ENCODE data around the gene ZNF462. TPM values are rescaled to one million over a fixed set of nuclear protein-coding genes. Genes with fewer than 3 reads are reported as not detected.

The ZNF462 gene
- total and polyA plus RNA-seq, 2 experiments from 2014 or later = 40.0 to 101 TPM

DNA sequence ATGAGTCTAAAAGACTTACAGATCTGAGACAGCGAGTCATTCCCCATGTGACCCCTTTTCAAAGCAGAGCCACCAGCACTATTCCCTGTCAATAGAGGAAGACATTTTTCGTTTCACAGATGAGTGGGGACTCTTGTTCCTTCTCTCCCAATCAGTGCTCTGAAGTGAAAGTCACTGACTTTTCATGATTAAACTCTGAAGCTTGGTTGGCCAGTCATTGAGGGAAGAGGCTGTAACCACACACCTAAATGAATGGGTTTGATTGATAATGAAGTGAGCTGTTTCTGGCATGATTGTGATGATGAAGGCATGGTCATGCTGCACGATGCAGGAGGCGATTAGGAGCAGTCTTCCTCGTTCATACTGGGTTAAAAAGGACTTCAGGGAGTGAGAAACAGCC, 171.9 kb downstream of the ZNF462 start (continued):
- TF ChIP-seq, protein P1, sequence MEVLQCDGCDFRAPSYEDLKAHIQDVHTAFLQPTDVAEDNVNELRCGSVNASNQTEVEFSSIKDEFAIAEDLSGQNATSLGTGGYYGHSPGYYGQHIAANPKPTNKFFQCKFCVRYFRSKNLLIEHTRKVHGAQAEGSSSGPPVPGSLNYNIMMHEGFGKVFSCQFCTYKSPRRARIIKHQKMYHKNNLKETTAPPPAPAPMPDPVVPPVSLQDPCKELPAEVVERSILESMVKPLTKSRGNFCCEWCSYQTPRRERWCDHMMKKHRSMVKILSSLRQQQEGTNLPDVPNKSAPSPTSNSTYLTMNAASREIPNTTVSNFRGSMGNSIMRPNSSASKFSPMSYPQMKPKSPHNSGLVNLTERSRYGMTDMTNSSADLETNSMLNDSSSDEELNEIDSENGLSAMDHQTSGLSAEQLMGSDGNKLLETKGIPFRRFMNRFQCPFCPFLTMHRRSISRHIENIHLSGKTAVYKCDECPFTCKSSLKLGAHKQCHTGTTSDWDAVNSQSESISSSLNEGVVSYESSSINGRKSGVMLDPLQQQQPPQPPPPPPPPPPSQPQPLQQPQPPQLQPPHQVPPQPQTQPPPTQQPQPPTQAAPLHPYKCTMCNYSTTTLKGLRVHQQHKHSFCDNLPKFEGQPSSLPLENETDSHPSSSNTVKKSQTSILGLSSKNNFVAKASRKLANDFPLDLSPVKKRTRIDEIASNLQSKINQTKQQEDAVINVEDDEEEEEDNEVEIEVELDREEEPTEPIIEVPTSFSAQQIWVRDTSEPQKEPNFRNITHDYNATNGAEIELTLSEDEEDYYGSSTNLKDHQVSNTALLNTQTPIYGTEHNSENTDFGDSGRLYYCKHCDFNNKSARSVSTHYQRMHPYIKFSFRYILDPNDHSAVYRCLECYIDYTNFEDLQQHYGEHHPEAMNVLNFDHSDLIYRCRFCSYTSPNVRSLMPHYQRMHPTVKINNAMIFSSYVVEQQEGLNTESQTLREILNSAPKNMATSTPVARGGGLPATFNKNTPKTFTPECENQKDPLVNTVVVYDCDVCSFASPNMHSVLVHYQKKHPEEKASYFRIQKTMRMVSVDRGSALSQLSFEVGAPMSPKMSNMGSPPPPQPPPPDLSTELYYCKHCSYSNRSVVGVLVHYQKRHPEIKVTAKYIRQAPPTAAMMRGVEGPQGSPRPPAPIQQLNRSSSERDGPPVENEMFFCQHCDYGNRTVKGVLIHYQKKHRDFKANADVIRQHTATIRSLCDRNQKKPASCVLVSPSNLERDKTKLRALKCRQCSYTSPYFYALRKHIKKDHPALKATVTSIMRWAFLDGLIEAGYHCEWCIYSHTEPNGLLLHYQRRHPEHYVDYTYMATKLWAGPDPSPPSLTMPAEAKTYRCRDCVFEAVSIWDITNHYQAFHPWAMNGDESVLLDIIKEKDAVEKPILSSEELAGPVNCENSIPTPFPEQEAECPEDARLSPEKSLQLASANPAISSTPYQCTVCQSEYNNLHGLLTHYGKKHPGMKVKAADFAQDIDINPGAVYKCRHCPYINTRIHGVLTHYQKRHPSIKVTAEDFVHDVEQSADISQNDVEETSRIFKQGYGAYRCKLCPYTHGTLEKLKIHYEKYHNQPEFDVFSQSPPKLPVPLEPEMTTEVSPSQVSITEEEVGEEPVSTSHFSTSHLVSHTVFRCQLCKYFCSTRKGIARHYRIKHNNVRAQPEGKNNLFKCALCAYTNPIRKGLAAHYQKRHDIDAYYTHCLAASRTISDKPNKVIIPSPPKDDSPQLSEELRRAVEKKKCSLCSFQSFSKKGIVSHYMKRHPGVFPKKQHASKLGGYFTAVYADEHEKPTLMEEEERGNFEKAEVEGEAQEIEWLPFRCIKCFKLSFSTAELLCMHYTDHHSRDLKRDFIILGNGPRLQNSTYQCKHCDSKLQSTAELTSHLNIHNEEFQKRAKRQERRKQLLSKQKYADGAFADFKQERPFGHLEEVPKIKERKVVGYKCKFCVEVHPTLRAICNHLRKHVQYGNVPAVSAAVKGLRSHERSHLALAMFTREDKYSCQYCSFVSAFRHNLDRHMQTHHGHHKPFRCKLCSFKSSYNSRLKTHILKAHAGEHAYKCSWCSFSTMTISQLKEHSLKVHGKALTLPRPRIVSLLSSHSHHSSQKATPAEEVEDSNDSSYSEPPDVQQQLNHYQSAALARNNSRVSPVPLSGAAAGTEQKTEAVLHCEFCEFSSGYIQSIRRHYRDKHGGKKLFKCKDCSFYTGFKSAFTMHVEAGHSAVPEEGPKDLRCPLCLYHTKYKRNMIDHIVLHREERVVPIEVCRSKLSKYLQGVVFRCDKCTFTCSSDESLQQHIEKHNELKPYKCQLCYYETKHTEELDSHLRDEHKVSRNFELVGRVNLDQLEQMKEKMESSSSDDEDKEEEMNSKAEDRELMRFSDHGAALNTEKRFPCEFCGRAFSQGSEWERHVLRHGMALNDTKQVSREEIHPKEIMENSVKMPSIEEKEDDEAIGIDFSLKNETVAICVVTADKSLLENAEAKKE (CRISPR knock-in tag; IDR thresholded peaks at IDR 0.05) = no peak

DNA sequence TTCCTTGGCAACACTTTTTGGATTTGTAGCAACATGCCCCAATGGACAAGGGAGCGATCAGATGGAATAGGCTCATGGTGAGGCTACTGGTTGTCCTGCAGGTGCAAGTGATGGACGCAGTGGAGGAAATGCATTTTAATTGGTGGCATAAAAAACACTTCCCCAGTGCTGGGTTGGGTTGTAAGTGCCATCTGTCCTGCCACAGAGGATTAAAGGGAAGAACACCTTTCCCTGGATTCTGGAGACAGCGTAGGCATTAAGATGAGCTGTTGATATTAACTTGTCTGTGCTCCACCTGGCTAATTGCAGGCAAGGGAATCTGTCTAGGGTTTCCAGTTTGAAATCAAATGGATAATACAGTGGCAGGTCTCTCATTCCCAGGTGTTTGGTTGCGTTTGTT, 173.4 kb downstream of the ZNF462 start:
- H4K20me1 ChIP-seq (replicated peaks; ENCODE audit: insufficient read depth) = no peaks in the 10 kb centered on the region
- Mint-ChIP-seq H3K27ac (no peak overlapping the region), H3K27me3 (ENCODE audit: insufficient read depth, low read depth, poor library complexity) (peaks cover 3% of the 10 kb centered on the region)

More for the DNA sequence above, 173.4 kb downstream of the ZNF462 start:
- Histone ChIP-seq H3K79me2 (replicated peaks; ENCODE audit: insufficient read depth) (no peaks in the 10 kb centered on the region), H3K4me1 (ENCODE audit: insufficient read depth) (no peaks in the 10 kb centered on the region), H2AFZ (no peak overlapping the region), H3K27ac (ENCODE audit: low read depth) (no peak overlapping the region), H3K4me3 (no peak overlapping the region), H3K4me2 (no peak overlapping the region), H3K36me3 (ENCODE audit: insufficient read depth) (no peaks in the 10 kb centered on the region), H3K27me3 (ENCODE audit: insufficient read depth) (no peaks in the 10 kb centered on the region), H3K9me2 (ENCODE audit: insufficient read depth) (peaks cover 18% of the 10 kb centered on the region; the same call in 1 of the 2 replicates), H3F3A (replicated peaks; ENCODE audit: low read depth) (no peaks in the 10 kb centered on the region)
- DNase-seq (ENCODE audit: low spot score) (no peak), ATAC-seq (no peak)
- Mint-ChIP-seq H3K36me3 (ENCODE audit: low read depth) (no peaks in the 10 kb centered on the region; the same call in 2 of the 3 replicates), H3K4me1 (no peaks in the 10 kb centered on the region; the same call in 2 of the 3 replicates), H3K4me3 (no peak overlapping the region), H3K9me3 (no peaks in the 10 kb centered on the region; the same call in 2 of the 3 replicates)
- TF ChIP-seq JUNB (IDR thresholded peaks at IDR 0.05; ENCODE audit: unreplicated experiment) = no peak
- TF ChIP-seq, protein P2, sequence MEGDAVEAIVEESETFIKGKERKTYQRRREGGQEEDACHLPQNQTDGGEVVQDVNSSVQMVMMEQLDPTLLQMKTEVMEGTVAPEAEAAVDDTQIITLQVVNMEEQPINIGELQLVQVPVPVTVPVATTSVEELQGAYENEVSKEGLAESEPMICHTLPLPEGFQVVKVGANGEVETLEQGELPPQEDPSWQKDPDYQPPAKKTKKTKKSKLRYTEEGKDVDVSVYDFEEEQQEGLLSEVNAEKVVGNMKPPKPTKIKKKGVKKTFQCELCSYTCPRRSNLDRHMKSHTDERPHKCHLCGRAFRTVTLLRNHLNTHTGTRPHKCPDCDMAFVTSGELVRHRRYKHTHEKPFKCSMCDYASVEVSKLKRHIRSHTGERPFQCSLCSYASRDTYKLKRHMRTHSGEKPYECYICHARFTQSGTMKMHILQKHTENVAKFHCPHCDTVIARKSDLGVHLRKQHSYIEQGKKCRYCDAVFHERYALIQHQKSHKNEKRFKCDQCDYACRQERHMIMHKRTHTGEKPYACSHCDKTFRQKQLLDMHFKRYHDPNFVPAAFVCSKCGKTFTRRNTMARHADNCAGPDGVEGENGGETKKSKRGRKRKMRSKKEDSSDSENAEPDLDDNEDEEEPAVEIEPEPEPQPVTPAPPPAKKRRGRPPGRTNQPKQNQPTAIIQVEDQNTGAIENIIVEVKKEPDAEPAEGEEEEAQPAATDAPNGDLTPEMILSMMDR (conservative IDR thresholded peaks at IDR 0.05; ENCODE audit: low read depth in 2 of 2) = no peak
- no peak for TF ChIP-seq EZH2 (IDR thresholded peaks at IDR 0.05; ENCODE audit: low read depth, unreplicated experiment)
- no peak for TF ChIP-seq POLR2AphosphoS5 (IDR thresholded peaks at IDR 0.05; ENCODE audit: low read depth)
- no peak for TF ChIP-seq ZNF114 (CRISPR knock-in tag; IDR thresholded peaks at IDR 0.05)
- no peak for TF ChIP-seq EZH2phosphoT487 (IDR thresholded peaks at IDR 0.05; ENCODE audit: unreplicated experiment)
- TF ChIP-seq STAT1 (IDR thresholded peaks at IDR 0.05; ENCODE audit: unreplicated experiment) = no peak
- TF ChIP-seq CREB1 (CRISPR knock-in tag; IDR thresholded peaks at IDR 0.05; ENCODE audit: low read depth) = no peak
